HL-60/S4 (cell line): ENCODE measurements around the gene NT5C1B.

Experiments used
- in situ Hi-C: fragments of 300-500 bp; cut with MboI; formaldehyde crosslinking; loops from 2 replicates; pipeline ENCODE4 v1.14.3; 2022; ENCODE audit warnings: low sequenced_read_pairs

The NT5C1B gene

DNA sequence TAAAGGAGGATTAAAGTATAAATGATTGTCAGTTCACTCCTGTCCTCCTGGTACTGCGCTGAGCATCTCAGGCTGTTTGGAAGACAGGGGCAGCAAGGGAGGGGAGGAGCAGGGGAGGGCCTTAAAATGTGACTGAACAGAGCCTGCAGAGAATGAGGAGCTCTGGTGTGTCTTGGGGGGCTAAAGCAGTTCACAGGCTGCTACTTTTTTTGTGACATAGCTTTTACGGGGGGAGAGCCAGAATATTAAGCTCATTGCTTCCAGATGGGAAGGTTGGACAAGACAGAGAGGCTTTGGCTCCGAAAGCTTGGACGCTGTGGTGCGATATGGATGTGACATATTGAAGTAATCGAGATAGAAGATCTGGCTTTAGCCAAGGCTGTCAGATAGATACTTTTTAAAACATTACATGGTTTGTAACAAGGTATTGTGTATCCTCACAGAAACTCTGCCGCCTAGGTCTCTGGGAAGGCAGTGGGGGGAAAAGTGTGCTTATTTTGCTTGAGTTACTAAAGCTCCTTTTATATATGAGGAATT, 69.4 kb downstream of the NT5C1B start:
- in situ Hi-C loops: loop anchor here (25.0 kb wide), 1 partner anchor 842 kb away; the partner anchor contains the start of gene OSR1

DNA sequence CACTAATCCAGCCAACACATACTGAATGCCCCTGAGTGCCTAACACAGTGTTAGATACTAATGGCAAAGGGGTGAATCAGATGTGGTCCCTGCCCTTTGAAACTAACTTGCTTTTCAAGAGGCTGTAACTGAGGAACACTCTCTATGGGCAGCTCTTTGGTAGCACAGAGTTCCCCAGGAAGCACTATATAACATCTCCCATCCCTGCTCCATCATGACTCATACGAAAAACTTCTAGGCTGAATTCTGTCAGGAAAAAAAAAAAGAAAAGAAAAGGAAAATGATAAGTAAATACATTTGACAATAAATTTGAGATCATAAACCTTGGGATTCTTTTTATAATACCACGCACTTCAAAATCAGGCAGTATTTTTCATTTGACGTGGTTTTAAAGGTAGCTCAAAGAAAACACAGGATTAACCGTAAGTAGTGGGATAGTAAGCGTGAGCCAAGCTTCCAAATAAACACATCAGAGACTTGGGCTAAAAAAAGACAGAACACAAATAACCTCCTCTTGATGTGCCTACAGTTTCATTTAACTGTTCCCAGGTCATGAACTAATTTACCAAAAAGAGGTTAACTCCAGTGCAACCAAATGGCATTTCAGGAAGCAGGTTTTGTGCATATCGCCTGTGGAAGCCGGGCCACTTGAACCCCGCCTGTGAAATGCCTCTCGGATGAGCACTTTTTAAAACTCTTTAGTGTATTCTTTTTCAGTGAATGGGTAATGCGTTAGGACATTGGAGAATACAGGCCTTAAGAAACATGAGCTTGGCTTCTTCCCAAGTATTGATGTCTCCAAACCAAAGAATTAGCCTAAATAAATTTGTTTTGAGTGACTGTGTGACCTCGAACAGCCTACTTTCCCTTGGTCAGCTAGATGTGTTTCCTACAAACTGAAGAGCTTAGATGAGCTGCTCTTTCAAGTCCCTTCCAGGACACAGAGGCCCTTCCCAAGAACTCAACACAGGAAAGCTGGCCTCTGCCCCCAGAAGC, 71.0 kb downstream of the NT5C1B start:
- in situ Hi-C loops: loop anchor here (25.0 kb wide), 1 partner anchor 844 kb away; the partner anchor contains the start of gene OSR1

GRCh38 chr2:18517386-18517785, 72.0 kb downstream of the NT5C1B start:
- in situ Hi-C loops: loop anchor here (25.0 kb wide), 1 partner anchor 845 kb away; the partner anchor contains the start of gene OSR1

DNA sequence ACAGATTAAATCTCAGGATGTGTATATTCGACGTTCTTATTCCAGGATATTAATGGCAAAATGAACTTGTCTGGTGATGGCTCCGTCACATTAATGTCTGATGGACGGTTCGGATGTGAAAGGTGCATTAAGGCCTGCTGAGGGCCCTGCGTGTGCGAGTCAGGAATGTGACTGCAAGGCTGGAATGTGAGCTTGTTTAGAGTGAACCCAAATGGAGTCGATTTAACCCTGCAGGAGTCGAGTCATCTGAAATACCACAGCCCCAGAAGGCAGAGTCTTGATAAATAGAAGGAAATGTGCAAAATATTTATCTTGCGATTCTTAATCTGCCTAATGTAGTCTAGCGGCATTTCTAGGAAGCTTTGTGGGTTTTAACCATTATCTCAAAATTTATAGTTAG, 73.3 kb downstream of the NT5C1B start:
- in situ Hi-C loops: loop anchor here (25.0 kb wide), 1 partner anchor 846 kb away; the partner anchor contains the start of gene OSR1

DNA sequence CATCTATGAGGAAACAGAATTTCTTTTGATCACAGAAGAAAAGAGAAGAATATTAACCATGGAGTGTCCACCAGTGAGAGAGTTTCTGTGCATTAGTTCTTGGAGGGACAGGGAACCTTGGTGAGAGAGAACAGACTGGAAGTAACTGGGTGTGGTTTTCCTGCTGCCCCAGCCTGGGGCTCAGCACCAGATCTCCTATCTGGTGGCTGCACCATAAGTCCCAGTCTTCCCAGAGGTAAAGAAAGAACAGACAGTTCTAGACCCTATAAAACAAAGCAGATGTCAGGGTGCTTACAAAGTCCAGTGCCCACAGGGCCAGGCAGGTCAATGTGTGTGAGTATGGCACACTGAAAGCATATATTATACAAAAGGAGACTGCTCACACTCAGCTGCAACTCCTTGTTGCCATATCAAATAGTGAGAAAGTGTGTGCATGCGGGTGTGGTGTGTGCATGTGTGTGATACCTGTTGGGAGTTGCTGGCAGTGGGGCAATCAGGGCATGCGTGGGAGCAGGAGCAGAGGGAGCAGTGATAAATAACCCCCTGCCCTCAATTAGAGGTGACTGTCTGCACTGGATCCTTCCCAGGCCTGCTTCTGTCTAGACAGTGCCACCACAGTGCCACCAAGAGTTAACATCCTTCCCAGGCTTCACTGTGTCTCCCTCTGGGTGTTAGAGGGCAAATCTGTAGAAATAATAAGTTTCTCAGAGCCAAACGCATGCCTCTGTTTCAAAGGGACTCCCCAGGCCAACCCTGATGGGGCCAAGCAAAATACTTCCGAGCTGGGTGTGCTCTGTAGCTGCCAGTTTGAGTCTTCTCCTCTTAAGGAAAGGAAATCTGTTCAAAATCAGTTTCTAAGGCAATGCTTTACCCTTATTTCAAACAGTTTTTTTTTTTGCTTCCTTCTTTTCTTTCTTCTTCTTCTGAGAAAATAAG, 74.6 kb downstream of the NT5C1B start:
- in situ Hi-C loops: loop anchor here (25.0 kb wide), 1 partner anchor 848 kb away; the partner anchor contains the start of gene OSR1
